Bladder microvascular endothelial cell (primary cell): ENCODE results near the gene GPS1. TPM values are rescaled to one million over a fixed set of nuclear protein-coding genes. Genes with fewer than 3 reads are reported as not detected.

Source experiments
- total RNA-seq: library from RNA; depleted of rRNA; stranded (reverse); fragments of >200 nt; gene quantifications from 2 replicates; pipeline ENCODE4 v1.2.3, GENCODE V29; 2014

The GPS1 gene
- total RNA-seq: 72.7 and 85.7 TPM in 2 replicates

DNA sequence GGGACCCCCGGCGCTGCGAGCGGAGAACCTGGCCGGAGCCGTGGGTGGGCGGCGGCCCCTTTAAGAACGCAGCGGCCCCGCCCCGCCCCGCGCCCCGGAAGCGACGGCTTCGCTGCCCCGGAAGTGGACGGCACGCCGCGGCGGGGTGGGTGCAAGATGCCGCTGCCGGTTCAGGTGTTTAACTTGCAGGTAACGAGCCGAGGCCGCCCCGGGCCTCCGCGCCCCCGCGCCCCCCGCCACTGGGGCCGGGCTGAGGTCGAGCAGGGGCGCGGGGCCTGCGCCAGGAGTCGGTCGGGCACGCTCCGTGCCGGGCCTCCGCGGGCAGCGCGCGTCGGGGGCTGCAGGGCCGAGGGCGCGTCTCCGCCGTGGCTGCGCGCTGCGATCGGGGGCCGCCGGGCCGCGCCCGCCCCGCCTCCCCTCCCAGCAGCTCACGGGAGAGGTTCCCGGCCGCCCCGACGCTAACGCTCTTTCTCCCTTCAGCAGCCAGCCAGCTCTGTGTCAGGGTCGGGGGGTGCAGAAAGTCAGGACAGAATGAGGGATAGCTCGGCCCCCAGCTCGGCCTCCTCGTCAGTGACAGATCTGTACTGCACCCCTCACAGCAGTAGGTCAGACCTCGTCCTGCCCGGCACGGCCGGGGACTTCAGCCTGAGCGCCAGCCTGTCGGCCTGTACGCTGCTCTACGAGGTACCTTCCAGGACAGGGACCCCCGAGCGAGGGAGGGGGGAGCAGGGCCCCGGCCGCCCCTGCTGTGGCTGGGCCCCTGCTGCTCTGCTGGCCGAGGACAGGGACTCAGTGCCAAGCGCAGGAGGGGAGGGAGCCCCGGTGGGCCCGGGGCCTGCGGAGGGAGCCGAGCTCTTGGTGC lies at the start of gene GPS1, which contains the start of gene RFNG:
GPS1 (plus strand) TSS at position 123 of the 862 bp plus-strand sequence; CDS start at position 157, 34 bp downstream.
RFNG (minus strand) TSS at position 36 of the 862 bp plus-strand sequence. CDS start 45 bp downstream, outside the sequence.

GRCh38 chr17:82022310-82022980 lies 29.3 kb upstream of the GPS1 start, which contains the start of gene CENPX:
CENPX (minus strand) TSS chr17:82022878; CDS start chr17:82022861, 17 bp downstream.

DNA sequence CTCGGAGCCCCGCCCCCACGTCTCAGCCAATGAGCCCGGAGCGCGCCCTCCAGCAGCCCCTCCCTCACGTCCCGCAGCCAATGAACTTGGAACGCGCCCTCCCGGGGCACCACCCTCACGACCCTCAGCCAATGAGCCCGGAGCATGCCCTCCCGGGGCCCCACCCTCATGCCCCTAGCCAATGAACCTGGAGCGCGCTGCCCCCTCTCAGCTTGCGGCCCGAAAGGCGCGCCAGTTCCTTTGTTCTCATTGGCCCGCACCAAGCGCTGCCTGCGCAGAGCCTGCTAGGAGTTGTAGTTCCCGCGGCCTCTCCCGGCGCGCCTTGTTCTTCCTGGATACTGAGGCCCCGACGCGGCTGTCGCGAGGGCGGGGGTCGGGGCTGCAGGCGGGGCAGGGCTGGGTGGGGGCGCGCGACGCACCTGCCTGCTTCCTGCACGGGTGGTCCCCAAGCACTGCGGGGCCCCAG lies 28.7 kb upstream of the GPS1 start, which contains the start of gene LRRC45:
LRRC45 (plus strand) TSS at position 325 of the 466 bp plus-strand sequence. CDS start 339 bp downstream, outside the sequence.

DNA sequence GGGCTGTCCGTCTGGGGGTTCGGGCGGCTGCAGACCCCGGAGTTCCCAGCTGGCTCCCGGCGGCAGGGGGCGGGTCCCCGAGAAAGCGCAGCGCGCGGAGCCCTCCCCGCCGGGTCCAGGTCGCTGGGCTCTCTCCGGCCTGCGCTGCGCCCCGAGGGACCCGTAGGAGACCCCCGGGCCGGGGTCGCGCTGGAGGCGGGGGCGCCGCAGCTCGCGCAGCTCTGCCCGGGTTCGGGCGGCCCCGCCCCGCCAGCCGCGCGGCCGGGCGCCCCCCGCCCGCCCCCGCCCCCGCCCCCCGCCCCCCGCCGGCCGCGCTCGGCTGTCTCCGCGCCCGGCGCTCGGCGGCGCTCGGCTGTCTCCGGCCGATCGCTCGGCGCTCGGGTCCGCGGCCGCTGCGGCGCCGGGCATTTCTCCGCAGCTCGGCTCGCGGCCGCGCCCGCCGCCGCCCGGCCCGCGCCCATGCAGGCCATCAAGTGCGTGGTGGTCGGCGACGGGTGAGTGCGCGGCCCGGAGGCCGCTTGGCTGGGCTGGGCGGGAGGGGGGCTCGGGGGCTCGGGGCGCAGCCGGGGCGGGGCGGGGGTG lies 20.3 kb upstream of the GPS1 start, which contains the start of gene RAC3:
RAC3 (plus strand) TSS at position 376 of the 582 bp plus-strand sequence; CDS start at position 460, 84 bp downstream.

DNA sequence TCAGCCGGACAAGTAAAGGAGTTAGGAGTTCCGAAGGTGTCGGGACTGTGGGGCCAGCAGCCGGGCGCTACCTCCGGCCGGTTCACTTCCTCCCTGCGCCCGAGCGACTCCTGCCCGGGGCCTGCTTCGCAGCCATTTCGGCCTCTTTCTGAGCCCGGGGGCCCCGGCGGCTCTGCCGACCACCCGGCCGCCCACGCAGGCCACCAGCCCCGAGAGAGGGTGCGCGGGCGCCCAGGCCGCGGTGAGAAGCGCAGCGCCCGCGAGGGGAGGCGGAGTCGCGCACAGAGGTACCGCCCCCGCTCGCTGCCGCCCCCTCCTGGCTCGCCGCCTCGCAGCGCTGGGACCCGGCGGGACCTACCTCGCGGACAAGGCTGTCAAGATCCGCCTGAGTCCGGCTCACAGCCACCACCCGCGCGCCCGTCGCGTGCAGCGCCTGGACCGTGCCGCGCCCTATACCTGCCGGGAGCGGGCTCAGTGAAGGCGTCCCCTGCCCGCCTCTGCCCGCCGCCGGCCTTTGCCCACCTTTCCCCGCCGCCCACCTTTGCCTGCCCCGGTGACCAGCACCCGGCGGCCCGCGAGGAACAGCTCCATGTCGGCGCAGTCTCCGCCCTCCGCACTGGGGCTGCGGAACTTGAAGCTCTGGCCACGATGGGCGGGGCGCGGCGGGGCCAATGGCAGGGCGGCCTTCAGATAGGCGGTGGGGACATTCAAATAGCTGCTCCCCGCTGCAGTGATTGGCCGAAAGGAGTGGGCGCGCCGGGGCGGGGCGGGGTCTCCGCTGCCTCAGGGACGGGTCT lies 14.4 kb upstream of the GPS1 start, which contains the start of gene DCXR:
DCXR (minus strand) TSS at position 606 of the 797 bp plus-strand sequence; CDS start at position 591, 15 bp downstream.

GRCh38 chr17:82065638-82066303 lies 14.1 kb downstream of the GPS1 start, which contains the start of gene DUS1L:
DUS1L (minus strand) TSS chr17:82065804; CDS start chr17:82065059, 745 bp downstream.

GRCh38 chr17:82098169-82098938 lies 46.7 kb downstream of the GPS1 start, which contains the start of gene FASN:
FASN (minus strand) TSS chr17:82098236; CDS start chr17:82096445, 1,791 bp downstream.

Other genes starting within 250 kb of the GPS1 start
- not detected in 2 replicates for gene GCGR, start 247.7 kb upstream of the GPS1 start, total RNA-seq
- gene MCRIP1, start 218.6 kb upstream of the GPS1 start, total RNA-seq: 120 and 122 TPM in 2 replicates
- gene PPP1R27, start 216.8 kb upstream of the GPS1 start, total RNA-seq: not detected in 2 replicates
- gene P4HB, start 191.4 kb upstream of the GPS1 start, total RNA-seq: 635 and 762 TPM in 2 replicates
- gene ARHGDIA, start 180.6 kb upstream of the GPS1 start, total RNA-seq: 105 and 173 TPM in 2 replicates
- gene ALYREF, start 160.3 kb upstream of the GPS1 start, total RNA-seq: 167 and 225 TPM in 2 replicates
- gene ANAPC11, start 160.2 kb upstream of the GPS1 start, total RNA-seq: 128 and 151 TPM in 2 replicates
- 0.19 TPM in 1 of 2 replicates, not detected in the other for gene NPB, start 149.7 kb upstream of the GPS1 start, total RNA-seq
- gene PCYT2, start 140.5 kb upstream of the GPS1 start, total RNA-seq: 39.6 and 48.7 TPM in 2 replicates
- 21.1 and 22.8 TPM in 2 replicates for gene SIRT7, start 133.7 kb upstream of the GPS1 start, total RNA-seq
- gene MAFG, start 124.2 kb upstream of the GPS1 start, total RNA-seq: 12.0 and 22.8 TPM in 2 replicates
- 35.5 and 101 TPM in 2 replicates for gene PYCR1, start 114.6 kb upstream of the GPS1 start, total RNA-seq
- gene MYADML2, start 104.7 kb upstream of the GPS1 start, total RNA-seq: not detected in 2 replicates
- gene NOTUM, start 90.7 kb upstream of the GPS1 start, total RNA-seq: 0.19 TPM in 1 of 2 replicates, not detected in the other
- gene ASPSCR1, start 74.3 kb upstream of the GPS1 start, total RNA-seq: 16.5 and 25.6 TPM in 2 replicates
- gene CENPX, start 29.0 kb upstream of the GPS1 start, total RNA-seq: 26.7 and 47.4 TPM in 2 replicates
- 13.9 and 22.8 TPM in 2 replicates for gene LRRC45, start 28.6 kb upstream of the GPS1 start, total RNA-seq
- gene RAC3, start 20.2 kb upstream of the GPS1 start, total RNA-seq: 13.1 and 14.3 TPM in 2 replicates
- gene DCXR, start 14.2 kb upstream of the GPS1 start, total RNA-seq: 28.7 and 48.2 TPM in 2 replicates
- 17.0 and 29.6 TPM in 2 replicates for gene RFNG, start 87 bp upstream of the GPS1 start, total RNA-seq
- 54.6 and 59.5 TPM in 2 replicates for gene DUS1L, start 13.9 kb downstream of the GPS1 start, total RNA-seq
- gene FASN, start 46.3 kb downstream of the GPS1 start, total RNA-seq: 73.0 and 95.0 TPM in 2 replicates
- gene CCDC57, start 160.9 kb downstream of the GPS1 start, total RNA-seq: 4.9 and 11.0 TPM in 2 replicates
- gene SLC16A3, start 177.1 kb downstream of the GPS1 start, total RNA-seq: 146 and 192 TPM in 2 replicates
- 40.8 and 76.5 TPM in 2 replicates for gene CSNK1D, start 221.8 kb downstream of the GPS1 start, total RNA-seq